Uterus (tissue), 2 donors: ENCODE measurements around the gene KRIT1.

Experiments
- POLR2A ChIP-seq, 2 donors: fragments of 450-650 bp; IDR thresholded peaks; one replicate each; pipeline ENCODE4 v1.6.1; 2016; ENCODE audit warnings: antibody characterized with exemption in 2 of 2, mild to moderate bottlenecking in 1 of 2, moderate library complexity in 1 of 2
- TF ChIP-seq, protein P1 (sequence below), 4 experiments: fragments of 200-600 bp in 2 of 4; fragments of 450-650 bp in 2 of 4; sonication (generic) in 2 of 4; IDR thresholded peaks; one replicate each; pipeline ENCODE4 v1.5.1; 2016 to 2019; ENCODE audit warnings: antibody characterized with exemption in 4 of 4, mild to moderate bottlenecking in 2 of 4, moderate library complexity in 1 of 4

DNA sequence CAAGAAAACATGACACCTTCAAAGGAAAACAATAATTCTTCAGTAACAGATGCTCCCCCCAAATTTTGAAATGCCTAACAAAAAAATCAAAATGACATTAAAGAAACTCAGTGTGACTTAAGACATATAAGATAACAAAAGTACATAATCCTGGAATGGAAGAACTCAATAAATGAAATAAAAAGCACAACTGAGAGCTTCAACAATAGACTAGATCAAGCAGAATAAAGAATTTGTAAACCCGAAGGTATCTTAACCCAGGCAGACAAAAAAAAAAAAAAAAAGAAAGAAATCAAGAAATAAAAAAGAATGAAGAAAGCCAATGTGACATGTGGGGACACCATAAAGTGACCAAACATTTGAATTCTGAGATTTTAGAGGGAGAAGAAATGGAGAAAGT lies 39.0 kb downstream of the KRIT1 start:
- TF ChIP-seq, protein P1, sequence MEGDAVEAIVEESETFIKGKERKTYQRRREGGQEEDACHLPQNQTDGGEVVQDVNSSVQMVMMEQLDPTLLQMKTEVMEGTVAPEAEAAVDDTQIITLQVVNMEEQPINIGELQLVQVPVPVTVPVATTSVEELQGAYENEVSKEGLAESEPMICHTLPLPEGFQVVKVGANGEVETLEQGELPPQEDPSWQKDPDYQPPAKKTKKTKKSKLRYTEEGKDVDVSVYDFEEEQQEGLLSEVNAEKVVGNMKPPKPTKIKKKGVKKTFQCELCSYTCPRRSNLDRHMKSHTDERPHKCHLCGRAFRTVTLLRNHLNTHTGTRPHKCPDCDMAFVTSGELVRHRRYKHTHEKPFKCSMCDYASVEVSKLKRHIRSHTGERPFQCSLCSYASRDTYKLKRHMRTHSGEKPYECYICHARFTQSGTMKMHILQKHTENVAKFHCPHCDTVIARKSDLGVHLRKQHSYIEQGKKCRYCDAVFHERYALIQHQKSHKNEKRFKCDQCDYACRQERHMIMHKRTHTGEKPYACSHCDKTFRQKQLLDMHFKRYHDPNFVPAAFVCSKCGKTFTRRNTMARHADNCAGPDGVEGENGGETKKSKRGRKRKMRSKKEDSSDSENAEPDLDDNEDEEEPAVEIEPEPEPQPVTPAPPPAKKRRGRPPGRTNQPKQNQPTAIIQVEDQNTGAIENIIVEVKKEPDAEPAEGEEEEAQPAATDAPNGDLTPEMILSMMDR (IDR thresholded peaks at IDR 0.05): no peak
- TF ChIP-seq POLR2A (IDR thresholded peaks at IDR 0.05): no peak
